ENCODE measurements around the gene PROM2. TPM values are rescaled to one million over a fixed set of nuclear protein-coding genes. Genes with fewer than 3 reads are reported as not detected.
"Not testable (repeated sequence)": the region's sequence is repeated elsewhere in the genome, so short reads cannot be mapped to it uniquely, and the experiment has no call there.

Gene PROM2
- total RNA-seq, 1 donor, result 0.31 TPM

DNA sequence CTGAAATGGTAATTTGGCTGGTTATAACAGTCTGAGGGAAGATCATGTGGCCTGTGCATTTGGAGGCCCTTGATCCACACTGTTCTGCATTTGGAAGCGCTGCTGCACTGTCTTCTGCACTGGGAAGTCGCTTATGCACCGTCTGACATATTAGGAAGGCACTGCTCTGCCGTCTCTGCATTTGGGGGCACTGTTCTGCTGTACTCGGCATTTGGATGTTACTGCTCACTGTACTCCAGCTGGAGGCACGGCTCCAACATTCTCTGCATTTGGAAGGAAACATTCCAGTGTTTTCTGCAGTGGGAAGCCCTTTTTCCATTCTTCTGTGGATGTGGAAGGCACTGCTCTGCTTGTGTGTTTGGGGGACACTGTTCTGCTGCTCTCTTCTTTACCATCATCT lies 9.6 kb upstream of the PROM2 start:
- no peaks in the 10 kb centered on the region for H3K27me3 ChIP-seq (ENCODE audit: insufficient read depth, low read length)
- no peaks in the 10 kb centered on the region for H3K4me1 ChIP-seq (ENCODE audit: insufficient read depth, low read length)
- H3K9me3 ChIP-seq (ENCODE audit: low read depth, low read length), result no peaks in the 10 kb centered on the region
- H3K4me3 ChIP-seq (ENCODE audit: low read length), result no peak overlapping the region

DNA sequence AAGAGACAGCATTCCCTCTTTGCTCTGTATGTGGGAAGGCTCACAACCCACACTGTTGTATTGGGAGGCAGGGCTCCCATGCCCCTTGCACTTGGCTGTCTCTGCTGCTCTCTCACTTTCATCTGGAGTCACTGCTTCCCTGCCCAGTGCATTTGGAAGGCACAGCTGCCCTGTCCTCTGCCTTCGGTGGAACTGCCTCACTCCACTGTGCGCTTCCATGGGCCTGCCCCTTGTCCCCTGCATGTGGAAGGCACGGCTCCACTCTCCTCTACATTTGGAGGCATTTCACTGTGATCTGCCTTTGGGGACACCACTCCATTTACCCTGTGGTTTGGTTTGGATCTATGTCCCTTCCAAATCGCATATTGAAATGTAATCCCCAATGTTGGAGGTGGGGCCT lies 9.1 kb upstream of the PROM2 start:
- H3K27me3 ChIP-seq (ENCODE audit: insufficient read depth, low read length), result no peaks in the 10 kb centered on the region
- H3K4me1 ChIP-seq (ENCODE audit: insufficient read depth, low read length), result no peaks in the 10 kb centered on the region
- H3K4me3 ChIP-seq (ENCODE audit: low read length), result no peak overlapping the region
- no peaks in the 10 kb centered on the region for H3K9me3 ChIP-seq (ENCODE audit: low read depth, low read length)

DNA sequence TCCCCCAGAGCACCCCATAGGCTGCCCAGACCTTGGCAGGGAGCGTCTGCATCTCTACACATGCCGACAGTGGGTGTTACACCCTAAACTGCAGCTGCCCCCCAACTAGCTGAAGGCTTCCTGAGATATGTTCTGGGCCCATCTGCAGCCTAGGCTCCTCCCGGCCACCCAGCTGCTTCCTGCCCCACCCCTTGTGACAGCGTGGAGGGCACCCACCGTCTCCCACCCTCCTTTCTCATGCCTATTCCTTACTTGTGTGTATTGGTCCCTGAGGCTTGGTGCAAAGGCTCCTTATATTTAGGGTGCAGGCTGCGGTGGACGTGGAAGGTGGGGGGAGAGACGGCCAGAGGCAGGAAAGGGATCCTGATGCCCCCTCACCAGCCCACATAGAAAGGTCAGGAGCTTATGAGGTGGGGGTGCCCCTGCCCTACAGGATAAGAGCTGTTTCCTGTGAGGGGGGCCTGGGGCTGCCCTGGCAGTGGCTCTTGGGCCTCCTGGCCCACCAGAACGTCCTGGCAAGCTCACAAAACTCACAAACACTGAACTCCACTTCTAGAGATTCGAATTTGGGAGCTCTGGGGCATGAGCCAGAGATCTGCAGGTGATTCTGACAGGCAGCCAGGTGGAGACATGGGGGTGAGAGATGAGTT lies 7.3 kb upstream of the PROM2 start:
- Histone ChIP-seq H3K4me3 (ENCODE audit: low read length) (no peak overlapping the region), H3K4me1 (ENCODE audit: insufficient read depth, low read length) (no peaks in the 10 kb centered on the region), H3K9me3 (ENCODE audit: low read depth, low read length) (no peaks in the 10 kb centered on the region), H3K27me3 (ENCODE audit: insufficient read depth, low read length) (no peaks in the 10 kb centered on the region)

DNA sequence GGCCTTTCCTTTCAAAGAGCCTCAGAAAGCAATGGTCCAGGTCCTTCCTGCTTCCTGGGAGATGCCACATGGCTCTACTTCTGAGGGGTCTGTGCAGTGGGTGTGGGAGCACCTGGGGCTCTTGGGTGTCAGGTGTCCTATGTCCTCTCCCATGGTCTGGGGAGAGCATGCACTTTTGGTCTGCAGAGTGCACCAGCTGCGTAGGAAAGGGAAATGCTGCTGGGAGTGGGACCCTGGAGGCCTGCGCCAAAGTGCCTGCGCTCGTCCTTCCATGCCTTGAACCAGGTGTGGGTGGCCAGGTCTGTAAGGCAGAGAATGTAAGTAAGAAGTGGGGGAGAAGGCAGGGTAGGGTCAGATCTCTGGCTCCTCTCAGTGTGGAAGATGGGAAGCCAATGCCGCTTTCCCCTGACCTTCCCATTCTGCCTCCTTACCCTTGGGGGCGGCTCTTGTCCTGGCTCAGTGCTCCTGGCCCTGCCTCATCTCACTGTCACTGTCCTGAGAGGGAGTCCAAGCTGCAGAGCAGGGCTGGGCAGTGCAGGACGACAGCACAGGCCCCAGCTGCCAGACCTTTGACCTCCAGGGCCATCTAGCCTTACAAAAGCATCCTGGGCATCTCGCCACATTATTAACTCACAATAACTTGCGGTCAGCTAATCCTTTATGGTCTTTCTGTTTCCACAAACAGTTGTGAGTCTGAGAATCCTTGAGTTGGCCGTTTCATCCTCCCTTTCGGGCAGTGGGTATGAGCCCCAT lies 6.6 kb upstream of the PROM2 start:
- H3K27me3 ChIP-seq (ENCODE audit: insufficient read depth, low read length), result no peaks in the 10 kb centered on the region
- H3K4me1 ChIP-seq (ENCODE audit: insufficient read depth, low read length), result no peaks in the 10 kb centered on the region
- no peaks in the 10 kb centered on the region for H3K9me3 ChIP-seq (ENCODE audit: low read depth, low read length)
- no peak overlapping the region for H3K4me3 ChIP-seq (ENCODE audit: low read length)

DNA sequence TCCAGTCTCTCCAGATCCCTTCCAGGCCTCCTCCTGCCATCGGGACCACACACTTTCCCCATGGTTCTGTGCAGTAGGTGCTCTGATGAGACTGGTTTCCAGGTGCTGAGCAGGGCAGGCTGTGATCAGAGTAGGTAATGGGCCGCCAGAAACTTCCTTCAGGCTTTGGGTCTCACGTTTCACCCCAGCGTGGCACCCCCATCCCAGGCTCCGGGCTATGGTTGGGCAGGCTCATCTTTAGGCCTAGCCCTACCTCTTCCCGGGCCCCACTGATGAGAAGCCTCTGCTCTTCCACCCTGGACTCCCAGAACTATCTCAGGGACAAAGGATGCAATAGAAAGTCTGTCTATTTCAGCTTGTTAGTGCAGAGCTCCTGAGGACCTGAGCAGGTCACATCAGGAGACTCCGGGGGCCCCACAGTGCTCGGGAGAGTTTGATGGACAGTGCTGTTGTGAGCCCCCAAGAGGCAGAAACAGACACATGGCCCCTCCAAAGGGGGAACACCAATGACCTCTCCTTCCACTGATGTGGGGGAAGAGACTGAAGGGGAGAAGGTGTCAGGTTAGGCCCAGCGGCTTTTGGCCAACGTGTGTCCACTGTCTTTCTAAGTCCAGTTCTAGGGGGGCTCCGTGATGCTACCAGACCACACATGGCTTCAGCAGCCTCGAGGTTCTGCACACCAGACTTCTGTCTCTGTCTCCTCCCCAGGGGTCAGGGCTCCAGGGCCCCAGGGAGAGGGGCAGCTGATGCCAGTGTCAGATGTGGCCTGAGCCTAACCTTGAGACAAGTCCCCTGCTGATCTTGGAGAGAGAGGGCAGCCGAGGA lies 5.8 kb upstream of the PROM2 start:
- H3K27me3 ChIP-seq (ENCODE audit: insufficient read depth, low read length), result no peaks in the 10 kb centered on the region
- no peak overlapping the region for H3K4me3 ChIP-seq (ENCODE audit: low read length)
- no peaks in the 10 kb centered on the region for H3K9me3 ChIP-seq (ENCODE audit: low read depth, low read length)
- H3K4me1 ChIP-seq (ENCODE audit: insufficient read depth, low read length), result no peaks in the 10 kb centered on the region

DNA sequence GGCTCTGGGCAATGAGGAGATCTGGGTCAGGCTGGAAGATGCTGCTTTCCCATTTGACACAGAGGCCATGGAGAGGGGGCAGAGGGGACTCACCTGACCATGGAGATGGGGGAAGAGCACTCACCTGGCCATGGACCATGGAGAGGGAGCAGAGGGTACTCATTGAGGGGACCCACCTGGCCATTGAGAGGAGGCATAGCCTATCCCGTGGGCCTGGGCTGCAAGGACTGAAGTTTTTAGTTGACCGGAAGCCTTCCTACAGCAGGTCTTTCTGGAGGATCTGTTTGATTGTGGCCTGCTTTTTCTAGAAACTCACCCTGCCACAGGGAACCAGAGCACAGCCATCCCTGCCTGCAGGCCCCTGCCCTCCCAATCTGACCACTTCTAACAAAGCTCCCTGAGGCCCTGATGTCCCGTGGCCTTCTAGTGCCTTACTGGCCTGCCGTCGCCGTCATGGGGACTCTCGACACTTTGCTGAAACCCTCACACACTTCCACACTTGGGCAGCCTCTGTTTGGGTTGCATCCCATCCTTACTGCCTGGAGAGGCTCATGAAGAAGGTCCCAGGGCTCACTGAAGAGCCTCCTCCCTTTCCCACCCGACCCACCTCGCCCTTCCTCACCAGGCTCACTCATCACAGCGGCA lies 5.1 kb upstream of the PROM2 start:
- H3K4me1 ChIP-seq (ENCODE audit: insufficient read depth, low read length), result no peaks in the 10 kb centered on the region
- H3K9me3 ChIP-seq (ENCODE audit: low read depth, low read length), result no peaks in the 10 kb centered on the region
- H3K27me3 ChIP-seq (ENCODE audit: insufficient read depth, low read length), result no peaks in the 10 kb centered on the region
- no peak overlapping the region for H3K4me3 ChIP-seq (ENCODE audit: low read length)

DNA sequence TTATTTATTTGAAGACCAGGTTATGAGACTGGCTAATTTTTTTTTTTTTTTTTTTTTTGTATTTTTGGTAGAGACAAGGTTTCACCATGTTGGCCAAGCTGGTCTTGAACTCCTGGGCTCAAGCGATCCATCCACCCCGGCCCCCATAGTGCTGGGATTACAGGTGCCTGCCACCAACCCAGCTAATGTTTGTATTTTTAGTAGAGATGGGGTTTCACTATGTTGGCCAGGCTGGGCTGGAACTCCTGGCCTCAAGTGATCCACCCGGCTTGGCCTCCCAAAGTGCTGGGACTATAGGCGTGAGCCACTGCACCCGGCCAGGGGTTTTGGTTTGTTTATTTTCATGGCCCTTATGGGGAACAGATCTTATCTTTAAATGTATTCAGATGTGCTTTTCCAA lies 4.5 kb upstream of the PROM2 start:
- not testable (repeated sequence) for H3K27me3 ChIP-seq (ENCODE audit: insufficient read depth, low read length); H3K4me1 ChIP-seq (ENCODE audit: insufficient read depth, low read length); H3K4me3 ChIP-seq (ENCODE audit: low read length); H3K9me3 ChIP-seq (ENCODE audit: low read depth, low read length)

DNA sequence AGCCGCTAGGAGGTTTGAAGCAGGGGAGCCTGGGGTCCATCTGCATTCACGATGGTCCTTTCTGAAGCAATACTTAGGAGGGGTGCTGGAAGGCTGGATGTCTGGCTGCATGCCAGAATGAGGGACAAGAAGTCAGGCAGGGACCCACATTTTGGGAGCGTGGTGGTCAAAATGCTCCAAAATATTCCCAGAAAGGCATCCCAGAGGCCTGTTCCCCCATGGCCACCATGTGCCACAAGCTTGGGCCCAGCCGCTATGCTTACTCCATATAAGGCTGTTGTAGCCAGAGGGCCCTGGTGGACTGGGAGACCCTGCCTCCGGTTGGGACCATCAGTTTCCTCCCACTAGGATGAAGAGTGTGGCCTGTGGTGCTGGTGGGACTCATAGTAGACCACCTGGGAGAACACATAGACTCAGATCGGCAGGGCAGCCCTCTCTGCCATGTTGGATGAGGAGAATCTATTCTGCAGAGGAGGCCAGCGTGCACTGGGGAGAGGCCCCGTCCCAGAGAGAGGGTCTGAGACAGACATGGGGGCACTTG lies 3.6 kb upstream of the PROM2 start:
- Histone ChIP-seq H3K4me1 (ENCODE audit: insufficient read depth, low read length) (no peaks in the 10 kb centered on the region), H3K9me3 (ENCODE audit: low read depth, low read length) (no peaks in the 10 kb centered on the region), H3K27me3 (ENCODE audit: insufficient read depth, low read length) (no peaks in the 10 kb centered on the region), H3K4me3 (ENCODE audit: low read length) (no peak overlapping the region)

DNA sequence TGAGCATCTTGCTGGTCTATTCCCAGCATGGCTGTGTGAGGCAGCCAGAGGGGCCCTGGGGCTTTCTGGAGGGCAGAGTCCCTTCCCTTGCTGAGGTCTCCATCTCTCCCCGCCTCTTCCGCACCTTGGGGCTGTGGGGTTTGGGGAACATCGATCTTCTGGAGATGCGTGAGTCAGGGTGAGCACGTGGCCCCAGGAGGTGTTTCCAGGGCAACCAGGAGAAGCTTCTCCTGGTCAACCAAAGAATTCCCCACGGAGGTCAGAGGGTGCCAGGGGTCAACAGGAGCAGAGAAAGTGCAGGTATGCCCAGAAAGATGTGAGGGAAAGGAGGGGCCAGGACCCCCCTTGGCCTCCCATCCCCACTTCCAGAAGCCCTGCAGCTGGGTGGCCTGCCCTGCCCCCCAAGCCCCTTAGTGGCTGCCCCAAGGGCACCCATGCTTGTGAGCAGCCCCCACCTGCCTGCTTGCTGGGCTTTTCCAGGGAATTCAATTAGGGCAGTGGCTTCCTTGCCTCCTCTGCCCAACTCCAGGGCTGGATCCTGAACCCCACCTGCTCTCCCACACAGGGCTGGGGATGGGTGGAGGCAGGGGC lies 2.8 kb upstream of the PROM2 start:
- Histone ChIP-seq H3K4me1 (ENCODE audit: insufficient read depth, low read length) (no peaks in the 10 kb centered on the region), H3K27me3 (ENCODE audit: insufficient read depth, low read length) (no peaks in the 10 kb centered on the region), H3K9me3 (ENCODE audit: low read depth, low read length) (no peaks in the 10 kb centered on the region), H3K4me3 (ENCODE audit: low read length) (no peak overlapping the region)

DNA sequence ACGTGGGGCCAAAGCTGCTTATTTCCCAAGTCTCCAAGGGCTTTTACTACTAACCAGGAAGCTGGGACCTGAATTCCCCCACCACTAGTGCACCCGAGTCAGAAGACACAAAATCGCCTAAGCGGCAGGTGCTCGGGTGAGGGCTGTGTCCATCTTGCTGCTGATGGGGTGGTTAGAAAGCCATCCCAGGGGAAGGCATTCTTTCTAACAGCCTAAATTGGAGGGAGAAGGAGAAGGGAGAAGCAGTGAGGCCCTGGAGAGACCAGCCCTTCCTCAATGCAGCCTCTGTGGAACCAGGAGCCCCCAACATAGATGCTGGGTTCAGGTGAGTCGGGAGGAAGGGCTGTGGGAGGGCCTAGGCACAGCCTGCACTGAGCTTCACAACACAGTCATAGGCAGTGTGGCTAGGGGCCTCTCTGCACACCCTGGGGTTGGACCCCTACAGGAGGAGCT lies 1.9 kb upstream of the PROM2 start:
- Histone ChIP-seq H3K27me3 (ENCODE audit: insufficient read depth, low read length) (no peaks in the 10 kb centered on the region), H3K9me3 (ENCODE audit: low read depth, low read length) (no peaks in the 10 kb centered on the region), H3K4me1 (ENCODE audit: insufficient read depth, low read length) (no peaks in the 10 kb centered on the region), H3K4me3 (ENCODE audit: low read length) (no peak overlapping the region)

DNA sequence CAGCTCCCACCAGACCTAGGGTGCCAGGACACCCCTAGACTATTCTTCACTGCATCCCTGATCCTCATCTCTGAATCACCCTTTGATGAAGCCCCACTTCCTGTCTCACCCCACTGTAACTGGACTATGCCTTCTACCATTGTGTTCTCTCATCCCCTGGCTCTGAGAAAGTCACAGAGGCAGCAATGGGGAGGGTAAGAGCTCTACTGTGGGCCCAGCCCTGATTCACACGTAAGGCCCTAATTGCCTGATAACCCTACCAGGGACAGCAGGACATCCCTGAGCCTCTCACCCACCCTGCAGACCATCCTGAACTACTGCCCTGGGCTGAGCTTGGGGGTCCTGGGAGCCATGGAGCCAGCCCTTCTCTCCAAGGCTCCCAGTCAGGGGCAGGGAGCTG lies 1.5 kb upstream of the PROM2 start:
- H3K4me1 ChIP-seq (ENCODE audit: insufficient read depth, low read length), result no peaks in the 10 kb centered on the region
- H3K4me3 ChIP-seq (ENCODE audit: low read length), result no peak overlapping the region
- no peaks in the 10 kb centered on the region for H3K27me3 ChIP-seq (ENCODE audit: insufficient read depth, low read length)
- H3K9me3 ChIP-seq (ENCODE audit: low read depth, low read length), result no peaks in the 10 kb centered on the region

DNA sequence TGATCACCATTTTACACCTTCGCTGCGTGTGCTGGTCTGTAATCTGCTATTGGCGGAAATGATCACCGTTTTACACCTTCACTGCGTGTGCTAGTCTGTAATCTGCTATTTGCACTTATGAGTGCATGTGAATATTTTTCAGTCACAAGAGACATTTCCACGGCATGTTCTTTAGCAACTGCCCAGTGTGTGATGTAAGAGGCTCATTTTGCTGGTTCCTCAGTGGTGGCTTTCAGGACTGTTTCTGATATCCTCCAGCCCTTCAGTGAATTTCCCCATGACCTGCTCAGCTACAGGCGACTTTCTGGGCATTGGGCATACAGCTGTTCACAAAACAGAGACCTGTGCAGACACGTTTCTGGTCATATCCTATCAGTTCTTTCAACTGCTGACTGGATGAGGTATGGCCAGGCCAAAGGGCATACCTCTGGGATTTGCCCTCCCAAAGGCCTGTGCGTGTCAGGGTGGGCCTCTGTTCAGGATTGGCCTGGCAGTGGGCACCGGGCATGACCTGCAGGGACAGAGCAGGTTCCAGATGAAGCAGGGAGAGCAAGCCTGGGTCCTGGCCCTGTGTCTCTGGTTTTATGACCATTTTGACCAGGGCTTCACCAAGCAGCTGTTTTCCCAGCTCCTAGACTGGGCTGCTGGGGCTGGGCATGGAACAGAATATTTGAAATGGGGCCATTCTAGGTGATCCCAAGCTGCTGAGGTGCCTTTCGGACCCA lies 521 bp upstream of the PROM2 start:
- Histone ChIP-seq H3K27me3 (ENCODE audit: insufficient read depth, low read length) (no peaks in the 10 kb centered on the region), H3K4me1 (ENCODE audit: insufficient read depth, low read length) (no peaks in the 10 kb centered on the region), H3K9me3 (ENCODE audit: low read depth, low read length) (no peaks in the 10 kb centered on the region), H3K4me3 (ENCODE audit: low read length) (no peak overlapping the region)

DNA sequence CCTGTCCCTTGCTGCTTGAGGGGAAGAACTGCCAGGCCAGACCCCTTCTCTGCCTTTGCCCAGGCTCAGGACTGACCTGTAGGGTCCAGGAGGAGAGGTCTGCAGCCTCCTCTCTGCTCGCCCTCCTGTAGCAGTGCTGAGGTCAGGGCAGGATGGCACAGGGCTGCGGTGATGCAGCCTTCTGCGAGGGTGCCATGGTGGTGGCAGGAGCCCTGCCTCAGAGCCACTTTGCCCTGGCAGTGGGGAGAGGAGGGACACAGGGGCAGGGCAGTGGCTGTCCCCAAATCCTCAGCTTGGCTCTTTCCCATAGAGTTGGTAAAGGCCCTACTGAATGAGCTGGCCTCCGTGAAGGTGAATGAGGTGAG lies 884 bp downstream of the PROM2 start:
- Histone ChIP-seq H3K27me3 (ENCODE audit: insufficient read depth, low read length) (no peaks in the 10 kb centered on the region), H3K9me3 (ENCODE audit: low read depth, low read length) (no peaks in the 10 kb centered on the region), H3K4me3 (ENCODE audit: low read length) (no peak overlapping the region)

DNA sequence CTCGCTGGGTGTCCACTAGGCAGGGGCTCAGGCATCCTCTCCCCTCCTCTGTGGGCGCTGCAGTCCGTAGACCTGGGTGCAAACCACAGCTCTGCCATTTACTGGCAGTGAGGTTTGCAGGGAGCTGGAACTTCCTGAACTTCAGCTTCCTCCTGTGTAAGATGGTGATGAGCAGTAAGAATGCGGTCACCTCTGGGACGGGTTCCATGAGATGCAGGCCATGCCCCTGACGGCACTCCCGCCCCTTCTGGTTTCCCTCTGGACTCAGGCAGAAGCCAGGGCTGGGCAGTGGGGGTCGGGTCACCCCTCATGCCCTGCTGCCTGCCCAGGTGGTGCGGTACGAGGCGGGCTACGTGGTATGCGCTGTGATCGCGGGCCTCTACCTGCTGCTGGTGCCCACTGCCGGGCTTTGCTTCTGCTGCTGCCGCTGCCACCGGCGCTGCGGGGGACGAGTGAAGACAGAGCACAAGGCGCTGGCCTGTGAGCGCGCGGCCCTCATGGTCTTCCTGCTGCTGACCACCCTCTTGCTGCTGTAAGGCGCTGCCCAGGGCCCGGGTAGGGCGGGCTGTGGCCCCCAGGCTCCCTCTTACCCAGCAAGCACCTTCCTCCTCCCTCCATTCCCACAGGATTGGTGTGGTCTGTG lies 1.5 kb downstream of the PROM2 start:
- Histone ChIP-seq H3K4me1 (ENCODE audit: insufficient read depth, low read length) (no peaks in the 10 kb centered on the region), H3K9me3 (ENCODE audit: low read depth, low read length) (no peaks in the 10 kb centered on the region), H3K27me3 (ENCODE audit: insufficient read depth, low read length) (no peaks in the 10 kb centered on the region)

More for the DNA sequence above, 884 bp downstream of the PROM2 start:
- no peaks in the 10 kb centered on the region for H3K4me1 ChIP-seq (ENCODE audit: insufficient read depth, low read length)

More for the DNA sequence above, 1.5 kb downstream of the PROM2 start:
- H3K4me3 ChIP-seq (ENCODE audit: low read length), result no peak overlapping the region
